ENCODE results near the gene GDF7. TPM values are rescaled to one million over a fixed set of nuclear protein-coding genes. Genes with fewer than 3 reads are reported as not detected.

Gene GDF7
- polyA plus RNA-seq, 1 donor (not counting 4 experiments of a cell fraction or from before 2014, with no cell fraction given), result not detected

GRCh38 chr2:20618468-20618885 lies 48.5 kb upstream of the GDF7 start:
- H3K4me3 ChIP-seq (ENCODE audit: control insufficient read depth in 2 of 3, extremely low read depth in 1 of 3, insufficient read depth in 2 of 3, low read depth in 1 of 3, low read length in 3 of 3), result no peak overlapping the region
- no peaks in the 10 kb centered on the region for H3K79me2 ChIP-seq (ENCODE audit: control insufficient read depth, insufficient read depth, low read length)
- no peak overlapping the region for H3K9ac ChIP-seq (ENCODE audit: control insufficient read depth, extremely low read depth, insufficient read depth, low read length)
- FAIRE-seq, result no peak
- no peak overlapping the region for H3K27ac ChIP-seq (ENCODE audit: control insufficient read depth, insufficient read depth, low read length)
- no peak overlapping the region for H3K4me2 ChIP-seq (ENCODE audit: control insufficient read depth, extremely low read depth, insufficient read depth, low read depth, low read length)
- peaks cover 2% of the 10 kb centered on the region for H4K20me1 ChIP-seq (ENCODE audit: control insufficient read depth, extremely low read depth, insufficient read depth, low read length)
- peaks cover 19% of the 10 kb centered on the region for H3K4me1 ChIP-seq (ENCODE audit: control insufficient read depth, extremely low read depth, insufficient read depth, low read length)
- H3K9me1 ChIP-seq (ENCODE audit: control insufficient read depth, extremely low read depth, insufficient read depth, low read length), result no peaks in the 10 kb centered on the region
- H3K27me3 ChIP-seq (ENCODE audit: control insufficient read depth, extremely low read depth, insufficient read depth, low read length), result no peaks in the 10 kb centered on the region
- TF ChIP-seq CTCF (optimal IDR thresholded peaks at IDR 0.05 in 1 of 3, IDR thresholded peaks at IDR 0.05 in 1 of 3, conservative IDR thresholded peaks at IDR 0.05 in 1 of 3; ENCODE audit: extremely low read depth in 1 of 3, insufficient read depth in 2 of 3, low read length in 3 of 3), result no peak
- TF ChIP-seq EZH2 (IDR thresholded peaks at IDR 0.05; ENCODE audit: low read length), result no peak
- no peak for DNase-seq (ENCODE audit: low read depth, low spot score)
- H3K9me3 ChIP-seq (ENCODE audit: control insufficient read depth, low read depth, low read length), result no peaks in the 10 kb centered on the region
- H2AFZ ChIP-seq (ENCODE audit: control insufficient read depth, low read length), result no peak overlapping the region
- dilution Hi-C loops (cut with MboI; ENCODE audit: extremely low pct_ligation_motif_present, low sequenced_read_pairs), result no loop called here
- peaks cover 7 to 21% of the 10 kb centered on the region in 2 experiments for H3K36me3 ChIP-seq (ENCODE audit: control insufficient read depth in 2 of 2, extremely low read depth in 1 of 2, insufficient read depth in 2 of 2, low read length in 2 of 2)

- no peak for FAIRE-seq
- Histone ChIP-seq H3K9ac (ENCODE audit: control insufficient read depth, extremely low read depth, insufficient read depth, low read length) (no peak overlapping the region), H3K9me1 (ENCODE audit: control insufficient read depth, extremely low read depth, insufficient read depth, low read length) (no peaks in the 10 kb centered on the region), H4K20me1 (ENCODE audit: control insufficient read depth, extremely low read depth, insufficient read depth, low read length) (peaks cover 2% of the 10 kb centered on the region), H3K4me1 (ENCODE audit: control insufficient read depth, extremely low read depth, insufficient read depth, low read length) (peaks cover 18% of the 10 kb centered on the region), H2AFZ (ENCODE audit: control insufficient read depth, low read length) (no peak overlapping the region), H3K27ac (ENCODE audit: control insufficient read depth, insufficient read depth, low read length) (no peak overlapping the region), H3K79me2 (ENCODE audit: control insufficient read depth, insufficient read depth, low read length) (no peaks in the 10 kb centered on the region), H3K36me3 (ENCODE audit: control insufficient read depth in 2 of 2, extremely low read depth in 1 of 2, insufficient read depth in 2 of 2, low read length in 2 of 2) (peaks cover 7 to 22% of the 10 kb centered on the region in 2 experiments), H3K4me2 (ENCODE audit: control insufficient read depth, extremely low read depth, insufficient read depth, low read depth, low read length) (no peak overlapping the region), H3K27me3 (ENCODE audit: control insufficient read depth, extremely low read depth, insufficient read depth, low read length) (no peaks in the 10 kb centered on the region), H3K9me3 (ENCODE audit: control insufficient read depth, low read depth, low read length) (no peaks in the 10 kb centered on the region), H3K4me3 (ENCODE audit: control insufficient read depth in 2 of 3, extremely low read depth in 1 of 3, insufficient read depth in 2 of 3, low read depth in 1 of 3, low read length in 3 of 3) (no peak overlapping the region)
- dilution Hi-C loops (cut with MboI; ENCODE audit: extremely low pct_ligation_motif_present, low sequenced_read_pairs), result no loop called here
- TF ChIP-seq EZH2 (IDR thresholded peaks at IDR 0.05; ENCODE audit: low read length) (no peak), CTCF (optimal IDR thresholded peaks at IDR 0.05 in 1 of 3, IDR thresholded peaks at IDR 0.05 in 1 of 3, conservative IDR thresholded peaks at IDR 0.05 in 1 of 3; ENCODE audit: extremely low read depth in 1 of 3, insufficient read depth in 2 of 3, low read length in 3 of 3) (no peak)
- no peak for DNase-seq (ENCODE audit: low read depth, low spot score)
Observed at GRCh38 chr2:20618886-20619521, 47.9 kb upstream of the GDF7 start.
